ENCODE results near the gene FZD10.

DNA sequence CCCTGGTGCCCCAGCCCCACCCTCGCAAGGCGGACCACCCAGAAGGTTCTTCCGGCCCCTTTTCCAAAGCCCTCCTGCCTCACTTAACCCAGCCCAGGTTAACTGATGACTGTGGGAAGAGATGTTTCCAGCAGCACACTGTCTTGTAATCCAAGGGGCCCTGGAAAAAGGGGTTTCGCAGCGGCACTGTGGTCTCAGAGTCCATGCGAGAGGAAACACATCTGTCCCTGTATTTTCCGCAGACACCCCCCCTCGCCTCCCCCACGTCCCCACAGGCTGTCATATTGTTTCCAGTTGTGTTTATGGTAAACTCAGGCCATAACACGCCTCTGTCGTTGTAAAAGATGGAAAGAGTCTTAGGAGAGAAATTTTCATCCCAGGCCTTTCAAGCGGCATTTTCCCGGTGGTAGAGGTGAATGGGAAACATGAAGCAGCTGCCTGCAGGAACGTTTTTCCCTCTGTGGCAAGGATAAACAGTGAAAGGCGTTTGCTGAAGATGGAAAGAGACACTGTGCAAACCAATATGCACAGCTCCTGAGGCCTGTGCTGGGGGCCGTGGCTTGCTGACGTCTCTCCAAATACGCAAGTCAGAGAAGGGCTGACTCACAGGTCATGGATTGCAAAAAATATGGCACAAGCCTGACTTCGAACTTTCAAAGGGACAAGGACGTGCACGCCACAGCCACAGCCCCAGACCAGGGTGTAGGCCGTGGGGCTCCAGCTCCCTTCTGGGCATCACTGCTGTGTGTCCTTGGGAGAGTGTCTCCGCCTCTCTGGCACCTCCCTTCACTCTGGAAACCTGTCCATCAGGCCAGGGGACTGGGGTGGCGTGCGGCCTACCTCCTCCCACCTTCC lies 22.5 kb upstream of the FZD10 start:
- TF ChIP-seq CTCF (optimal IDR thresholded peaks at IDR 0.05 in 1 of 3, IDR thresholded peaks at IDR 0.05 in 1 of 3, conservative IDR thresholded peaks at IDR 0.05 in 1 of 3; ENCODE audit: extremely low read depth in 1 of 3, insufficient read depth in 2 of 3, low read length in 3 of 3) (no peak), EZH2 (IDR thresholded peaks at IDR 0.05; ENCODE audit: low read length) (no peak)

All from keratinocyte (primary cell).